HepG2 (cell line): Measurements from ENCODE around the gene EFCAB14. TPM values are rescaled to one million over a fixed set of nuclear protein-coding genes. Genes with fewer than 3 reads are reported as not detected.

ENCODE experiments used
- FOXO1 ChIP-seq: sonication (generic); formaldehyde crosslinking; IDR thresholded peaks from 2 replicates; pipeline ENCODE4 v1.4.0; 2020; ENCODE audit warnings: missing genetic modification reagents
- FOXP1 ChIP-seq, 2 experiments: fragments of 450-650 bp in 1 of 2; IDR thresholded peaks; 2 replicates each; pipeline ENCODE4 v1.6.1; 2017 to 2018; ENCODE audit warnings: antibody characterized with exemption in 1 of 2
- GABPB1 ChIP-seq: IDR thresholded peaks from 2 replicates; pipeline ENCODE4 v1.6.1; 2016; ENCODE audit warnings: mild to moderate bottlenecking, missing genetic modification reagents, moderate library complexity, missing compliant biosample characterization
- HCFC1 ChIP-seq: fragments of 150-350 bp; IDR thresholded peaks from 2 replicates; pipeline ENCODE4 v1.6.1; 2014; ENCODE audit warnings: low read depth, low read length
- HDAC2 ChIP-seq: sonication (generic); formaldehyde crosslinking; IDR thresholded peaks from 2 replicates; pipeline ENCODE4 v1.4.0; 2020; ENCODE audit warnings: missing genetic modification reagents
- KAT2B ChIP-seq: fragments of 150-350 bp; IDR thresholded peaks from 2 replicates; pipeline ENCODE4 v1.6.1; 2014; ENCODE audit warnings: low read depth, low read length, borderline replicate concordance
- NKX3-1 ChIP-seq: sonication (generic); formaldehyde crosslinking; IDR thresholded peaks from 2 replicates; pipeline ENCODE4 v1.5.0; 2020; ENCODE audit warnings: missing genetic modification reagents
- PCBP1 ChIP-seq: fragments of 200-400 bp; formaldehyde crosslinking; IDR thresholded peaks from 2 replicates; pipeline ENCODE4 v1.6.1; 2017; ENCODE audit warnings: mild to moderate bottlenecking, low read depth, low read length, borderline replicate concordance
- PHF21A ChIP-seq: sonication (generic); formaldehyde crosslinking; IDR thresholded peaks from 2 replicates; pipeline ENCODE4 v1.5.0; 2020; ENCODE audit warnings: mild to moderate bottlenecking, missing genetic modification reagents
- SOX5 ChIP-seq: IDR thresholded peaks from 2 replicates; pipeline ENCODE4 v1.6.1; 2016; ENCODE audit warnings: borderline replicate concordance
- TCF7L2 ChIP-seq: IDR thresholded peaks from 2 replicates; pipeline ENCODE4 v1.6.1; 2011; ENCODE audit warnings: mild to moderate bottlenecking, low read depth, low read length, moderate library complexity
- TSC22D2 ChIP-seq: sonication (generic); formaldehyde crosslinking; IDR thresholded peaks from 2 replicates; pipeline ENCODE4 v1.5.1; 2020; ENCODE audit warnings: missing genetic modification reagents, mild to moderate bottlenecking, borderline replicate concordance
- ZNF432 ChIP-seq: sonication (generic); formaldehyde crosslinking; IDR thresholded peaks from 2 replicates; pipeline ENCODE4 v1.5.0; 2020; ENCODE audit warnings: missing genetic modification reagents, mild to moderate bottlenecking, borderline replicate concordance
- ZNF672 ChIP-seq: sonication (generic); formaldehyde crosslinking; IDR thresholded peaks from 2 replicates; pipeline ENCODE4 v1.8.1; 2022; ENCODE audit warnings: missing genetic modification reagents
- ZSCAN20 ChIP-seq: sonication (generic); formaldehyde crosslinking; IDR thresholded peaks from 2 replicates; pipeline ENCODE4 v1.4.0; 2020; ENCODE audit warnings: missing genetic modification reagents, mild to moderate bottlenecking, borderline replicate concordance
- polyA plus RNA-seq, 8 experiments: library from polyadenylated mRNA; depleted of rRNA in 3 of 8; stranded (reverse) in 7 of 8; unstranded in 1 of 8; fragments of >200 nt; fragmentation: Illumina TruSeq in 4 of 8; extraction: Trizol in 4 of 8; gene quantifications; 2 replicates each; pipeline versions ENCODE4 v1.2.1 to v1.2.3, GENCODE V29; 2011 to 2016; ENCODE audit warnings: low read depth in 4 of 8, missing spikeins in 1 of 8, mixed read lengths in 1 of 8; ENCODE audit not compliant: insufficient read depth in 1 of 8
- total RNA-seq, 5 experiments: library from RNA; depleted of rRNA; stranded (reverse); fragments of >200 nt; fragmentation: Illumina TruSeq; extraction: Trizol; gene quantifications; 2 replicates each; pipeline ENCODE4 v1.2.3, GENCODE V29; 2016; ENCODE audit warnings: low read depth in 1 of 5
- TF ChIP-seq, protein P1 (sequence below): fragments of 450-650 bp; IDR thresholded peaks from 2 replicates; pipeline ENCODE4 v1.6.1; 2017; ENCODE audit warnings: mild to moderate bottlenecking
- TF ChIP-seq, protein P2 (sequence below): IDR thresholded peaks from 2 replicates; pipeline ENCODE4 v1.6.1; 2016; ENCODE audit warnings: low read depth, borderline replicate concordance
- TF ChIP-seq, protein P3 (sequence below): sonication (generic); formaldehyde crosslinking; IDR thresholded peaks from 2 replicates; pipeline ENCODE4 v1.8.1; 2023; ENCODE audit warnings: mild to moderate bottlenecking, missing genetic modification reagents, borderline replicate concordance
- TF ChIP-seq, protein P4 (sequence below): sonication (generic); formaldehyde crosslinking; IDR thresholded peaks from 2 replicates; pipeline ENCODE4 v1.4.0; 2020; ENCODE audit warnings: missing genetic modification reagents, borderline replicate concordance
- TF ChIP-seq, protein P5 (sequence below): sonication (generic); formaldehyde crosslinking; IDR thresholded peaks from 2 replicates; pipeline ENCODE4 v1.4.0; 2020; ENCODE audit warnings: mild to moderate bottlenecking, missing genetic modification reagents
- TF ChIP-seq, protein P6 (sequence below): sonication (generic); formaldehyde crosslinking; IDR thresholded peaks from 2 replicates; pipeline ENCODE4 v1.9.0; 2022; ENCODE audit warnings: low read depth, missing genetic modification reagents

EFCAB14 gene
- total and polyA plus RNA-seq, 2 of the 13 experiments (the other 11 are each of a cell fraction or from before 2014, with no cell fraction given), result 13.4 to 17.9 TPM

DNA sequence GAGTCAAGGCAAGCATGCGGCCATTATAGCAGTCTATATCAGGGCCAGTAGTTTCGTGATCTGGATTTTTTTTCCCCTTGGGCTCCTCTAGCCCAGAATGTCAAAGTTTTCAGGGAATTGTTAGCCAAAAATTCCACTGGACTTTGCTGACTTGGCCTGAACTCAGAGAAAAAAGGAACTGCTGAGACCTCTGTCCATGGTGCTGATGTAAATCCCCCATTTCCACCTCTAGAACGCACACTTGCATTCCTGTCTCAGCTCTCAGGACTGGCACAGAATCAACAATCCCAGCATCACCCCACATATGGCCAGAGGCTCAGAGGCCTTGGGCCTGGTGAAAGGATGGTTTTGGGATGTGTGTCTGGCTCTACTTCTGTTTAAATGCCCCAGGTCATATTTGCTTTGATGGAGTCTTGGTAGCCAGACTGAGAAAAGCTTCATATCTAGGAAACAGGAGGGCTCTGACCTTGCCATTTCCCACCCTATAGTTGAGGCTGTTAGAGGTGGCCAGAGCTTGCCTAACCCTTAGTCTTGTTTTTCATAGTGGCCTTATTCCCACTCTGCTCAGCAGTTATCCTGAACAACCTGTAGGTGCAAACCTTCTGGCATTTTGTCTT lies 16.9 kb upstream of the EFCAB14 start (continued):
- TF ChIP-seq, protein P1, sequence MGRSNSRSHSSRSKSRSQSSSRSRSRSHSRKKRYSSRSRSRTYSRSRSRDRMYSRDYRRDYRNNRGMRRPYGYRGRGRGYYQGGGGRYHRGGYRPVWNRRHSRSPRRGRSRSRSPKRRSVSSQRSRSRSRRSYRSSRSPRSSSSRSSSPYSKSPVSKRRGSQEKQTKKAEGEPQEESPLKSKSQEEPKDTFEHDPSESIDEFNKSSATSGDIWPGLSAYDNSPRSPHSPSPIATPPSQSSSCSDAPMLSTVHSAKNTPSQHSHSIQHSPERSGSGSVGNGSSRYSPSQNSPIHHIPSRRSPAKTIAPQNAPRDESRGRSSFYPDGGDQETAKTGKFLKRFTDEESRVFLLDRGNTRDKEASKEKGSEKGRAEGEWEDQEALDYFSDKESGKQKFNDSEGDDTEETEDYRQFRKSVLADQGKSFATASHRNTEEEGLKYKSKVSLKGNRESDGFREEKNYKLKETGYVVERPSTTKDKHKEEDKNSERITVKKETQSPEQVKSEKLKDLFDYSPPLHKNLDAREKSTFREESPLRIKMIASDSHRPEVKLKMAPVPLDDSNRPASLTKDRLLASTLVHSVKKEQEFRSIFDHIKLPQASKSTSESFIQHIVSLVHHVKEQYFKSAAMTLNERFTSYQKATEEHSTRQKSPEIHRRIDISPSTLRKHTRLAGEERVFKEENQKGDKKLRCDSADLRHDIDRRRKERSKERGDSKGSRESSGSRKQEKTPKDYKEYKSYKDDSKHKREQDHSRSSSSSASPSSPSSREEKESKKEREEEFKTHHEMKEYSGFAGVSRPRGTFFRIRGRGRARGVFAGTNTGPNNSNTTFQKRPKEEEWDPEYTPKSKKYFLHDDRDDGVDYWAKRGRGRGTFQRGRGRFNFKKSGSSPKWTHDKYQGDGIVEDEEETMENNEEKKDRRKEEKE, result no peak
- TF ChIP-seq TCF7L2 (no peak), PCBP1 (no peak), KAT2B (peak; percentile 11; the same call in 1 of the 2 replicates), ZNF672 (CRISPR knock-in tag) (no peak), HDAC2 (CRISPR knock-in tag) (peak; percentile 71; the same call in 1 of the 2 replicates), GABPB1 (CRISPR knock-in tag) (peak; percentile 29; the same call in 1 of the 2 replicates), SOX5 (CRISPR knock-in tag) (peak; percentile 48; the same call in 1 of the 2 replicates), FOXO1 (CRISPR knock-in tag) (peak; percentile 51; the same call in 1 of the 2 replicates), ZSCAN20 (CRISPR knock-in tag) (0 out of 2 replicates have a peak, but pooled peaks have one; percentile 44), FOXP1 (IDR thresholded peaks at IDR 0.05) (no peak), FOXP1 (CRISPR knock-in tag; IDR thresholded peaks at IDR 0.05) (peak; percentile 34; the same call in 1 of the 2 replicates), PHF21A (no peak), NKX3-1 (peak; percentile 68; the same call in 1 of the 2 replicates), TSC22D2 (CRISPR knock-in tag) (peak; percentile 94; the same call in 1 of the 2 replicates), ZNF432 (no peak), HCFC1 (peak; percentile 13; the same call in 1 of the 2 replicates)
- TF ChIP-seq, protein P2, sequence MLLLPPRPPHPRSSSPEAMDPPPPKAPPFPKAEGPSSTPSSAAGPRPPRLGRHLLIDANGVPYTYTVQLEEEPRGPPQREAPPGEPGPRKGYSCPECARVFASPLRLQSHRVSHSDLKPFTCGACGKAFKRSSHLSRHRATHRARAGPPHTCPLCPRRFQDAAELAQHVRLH (CRISPR knock-in tag), result peak; percentile 88; the same call in 1 of the 2 replicates
- TF ChIP-seq, protein P3, sequence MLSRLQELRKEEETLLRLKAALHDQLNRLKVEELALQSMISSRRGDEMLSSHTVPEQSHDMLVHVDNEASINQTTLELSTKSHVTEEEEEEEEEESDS, result no peak
- TF ChIP-seq, protein P4, sequence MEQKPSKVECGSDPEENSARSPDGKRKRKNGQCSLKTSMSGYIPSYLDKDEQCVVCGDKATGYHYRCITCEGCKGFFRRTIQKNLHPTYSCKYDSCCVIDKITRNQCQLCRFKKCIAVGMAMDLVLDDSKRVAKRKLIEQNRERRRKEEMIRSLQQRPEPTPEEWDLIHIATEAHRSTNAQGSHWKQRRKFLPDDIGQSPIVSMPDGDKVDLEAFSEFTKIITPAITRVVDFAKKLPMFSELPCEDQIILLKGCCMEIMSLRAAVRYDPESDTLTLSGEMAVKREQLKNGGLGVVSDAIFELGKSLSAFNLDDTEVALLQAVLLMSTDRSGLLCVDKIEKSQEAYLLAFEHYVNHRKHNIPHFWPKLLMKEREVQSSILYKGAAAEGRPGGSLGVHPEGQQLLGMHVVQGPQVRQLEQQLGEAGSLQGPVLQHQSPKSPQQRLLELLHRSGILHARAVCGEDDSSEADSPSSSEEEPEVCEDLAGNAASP, result peak; percentile 80
- TF ChIP-seq, protein P5, sequence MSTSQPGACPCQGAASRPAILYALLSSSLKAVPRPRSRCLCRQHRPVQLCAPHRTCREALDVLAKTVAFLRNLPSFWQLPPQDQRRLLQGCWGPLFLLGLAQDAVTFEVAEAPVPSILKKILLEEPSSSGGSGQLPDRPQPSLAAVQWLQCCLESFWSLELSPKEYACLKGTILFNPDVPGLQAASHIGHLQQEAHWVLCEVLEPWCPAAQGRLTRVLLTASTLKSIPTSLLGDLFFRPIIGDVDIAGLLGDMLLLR, result no peak
- TF ChIP-seq, protein P6, sequence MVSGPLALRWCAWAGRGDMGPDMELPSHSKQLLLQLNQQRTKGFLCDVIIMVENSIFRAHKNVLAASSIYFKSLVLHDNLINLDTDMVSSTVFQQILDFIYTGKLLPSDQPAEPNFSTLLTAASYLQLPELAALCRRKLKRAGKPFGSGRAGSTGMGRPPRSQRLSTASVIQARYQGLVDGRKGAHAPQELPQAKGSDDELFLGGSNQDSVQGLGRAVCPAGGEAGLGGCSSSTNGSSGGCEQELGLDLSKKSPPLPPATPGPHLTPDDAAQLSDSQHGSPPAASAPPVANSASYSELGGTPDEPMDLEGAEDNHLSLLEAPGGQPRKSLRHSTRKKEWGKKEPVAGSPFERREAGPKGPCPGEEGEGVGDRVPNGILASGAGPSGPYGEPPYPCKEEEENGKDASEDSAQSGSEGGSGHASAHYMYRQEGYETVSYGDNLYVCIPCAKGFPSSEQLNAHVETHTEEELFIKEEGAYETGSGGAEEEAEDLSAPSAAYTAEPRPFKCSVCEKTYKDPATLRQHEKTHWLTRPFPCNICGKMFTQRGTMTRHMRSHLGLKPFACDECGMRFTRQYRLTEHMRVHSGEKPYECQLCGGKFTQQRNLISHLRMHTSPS (CRISPR knock-in tag), result no peak
